Tongue (tissue), 2 donors: ENCODE measurements around the gene MYL10. TPM values are rescaled to one million over a fixed set of nuclear protein-coding genes. Genes with fewer than 3 reads are reported as not detected.
"Not testable (repeated sequence)": the region's sequence is repeated elsewhere in the genome, so short reads cannot be mapped to it uniquely, and the experiment has no call there.

ENCODE experiments used
- DNase-seq: peaks from one replicate; pipeline ENCODE4 v3.0.0-alpha.2; 2015
- total RNA-seq: library from RNA; depleted of rRNA; stranded (reverse); fragments of >200 nt; gene quantifications from one replicate; pipeline ENCODE4 v1.2.3, GENCODE V29; 2014

MYL10 gene
- total RNA-seq, 1 donor from 2014 or later, result 20.9 TPM

DNA sequence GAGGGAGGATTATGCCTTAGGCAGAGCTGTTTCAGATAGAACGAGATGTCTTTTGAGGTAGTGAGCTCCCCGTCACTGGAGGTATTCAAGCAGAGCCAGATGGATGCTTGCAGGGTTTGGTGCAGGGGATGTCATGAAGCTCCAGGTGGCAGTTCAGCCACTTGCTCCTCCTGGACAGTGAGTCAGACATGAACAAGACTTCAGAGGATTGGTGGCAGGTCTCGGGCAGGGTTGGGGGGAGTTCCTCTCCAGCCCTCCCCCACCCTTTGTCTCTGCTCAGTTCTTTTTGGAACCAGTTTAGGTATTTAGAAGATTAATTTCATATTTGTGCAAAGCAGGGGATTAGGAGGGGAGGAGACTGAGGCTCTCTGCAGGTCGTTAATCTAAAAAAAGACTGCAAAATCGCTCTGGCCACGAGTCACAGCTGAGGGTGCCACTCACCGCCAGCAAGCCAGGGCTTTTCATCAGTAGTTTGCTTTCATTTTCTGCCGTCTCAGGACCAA lies 21.5 kb upstream of the MYL10 start:
- peak; percentile 59 for DNase-seq

GRCh38 chr7:101647876-101648275 lies 18.8 kb upstream of the MYL10 start:
- DNase-seq, result not testable (repeated sequence)

DNA sequence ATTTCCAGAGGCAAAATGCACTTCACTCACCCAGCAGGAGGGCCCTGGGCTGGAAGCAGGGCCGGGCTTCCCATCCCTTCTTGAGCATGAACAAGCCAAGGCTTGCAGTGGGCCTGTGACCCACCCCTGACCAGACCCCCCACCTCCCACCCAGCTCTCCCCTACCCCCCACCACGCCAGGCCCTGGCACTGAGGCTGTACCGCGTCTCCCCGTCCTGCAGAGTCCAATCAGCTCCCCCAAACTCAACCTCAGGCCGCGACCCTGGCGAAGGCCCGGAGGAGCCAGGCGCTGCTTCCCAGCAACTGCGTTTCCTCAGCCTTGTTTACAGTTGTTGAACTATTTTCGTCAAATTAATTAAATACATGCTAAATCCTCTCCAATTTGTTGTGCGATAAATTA lies 16.9 kb upstream of the MYL10 start:
- DNase-seq, result no peak

GRCh38 chr7:101644879-101645278 lies 15.8 kb upstream of the MYL10 start:
- no peak for DNase-seq

DNA sequence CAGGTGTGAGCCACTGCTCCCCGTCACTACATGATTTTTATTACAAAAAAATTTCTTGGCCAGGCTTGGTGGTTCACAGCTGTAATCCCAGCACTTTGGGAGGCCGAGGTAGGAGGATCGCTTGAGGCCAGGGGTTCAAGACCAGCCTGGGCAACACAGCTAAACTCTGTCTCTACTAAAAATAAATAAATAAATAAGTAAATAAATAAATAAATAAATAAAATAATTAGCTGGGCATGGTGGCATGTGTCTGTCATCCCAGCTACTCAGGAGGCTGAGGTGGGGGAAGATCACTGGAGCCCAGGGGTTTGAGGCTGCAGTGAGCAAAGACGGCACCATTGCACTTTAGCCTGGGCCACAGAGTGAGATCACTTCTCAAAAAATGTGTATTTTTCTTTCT lies 10.0 kb upstream of the MYL10 start:
- DNase-seq, result not testable (repeated sequence)

- no peak for DNase-seq
Measured at GRCh38 chr7:101636822-101637623, 7.9 kb upstream of the MYL10 start.

DNA sequence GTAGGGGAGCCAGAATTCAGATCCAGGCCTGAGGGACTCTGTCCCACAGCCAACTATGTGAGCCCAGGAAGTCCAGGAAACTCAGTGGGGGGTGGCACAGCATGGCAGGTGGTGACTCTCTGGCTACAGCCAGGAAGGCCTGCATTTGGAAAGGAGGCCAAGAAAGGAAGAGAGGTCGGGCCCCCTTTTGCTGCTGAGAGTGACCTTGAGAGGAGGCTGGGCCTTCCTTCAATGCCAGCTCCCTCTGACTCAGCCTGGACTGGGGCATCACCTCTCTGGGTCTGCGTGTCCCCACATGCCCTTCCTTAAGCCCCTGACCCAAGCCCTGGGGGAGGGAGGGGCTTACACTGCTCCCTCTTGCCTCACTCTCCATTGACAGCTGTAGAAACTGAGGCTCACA lies 6.4 kb upstream of the MYL10 start:
- no peak for DNase-seq

- DNase-seq, result no peak
Measured at GRCh38 chr7:101634196-101634717, 5.2 kb upstream of the MYL10 start.

DNA sequence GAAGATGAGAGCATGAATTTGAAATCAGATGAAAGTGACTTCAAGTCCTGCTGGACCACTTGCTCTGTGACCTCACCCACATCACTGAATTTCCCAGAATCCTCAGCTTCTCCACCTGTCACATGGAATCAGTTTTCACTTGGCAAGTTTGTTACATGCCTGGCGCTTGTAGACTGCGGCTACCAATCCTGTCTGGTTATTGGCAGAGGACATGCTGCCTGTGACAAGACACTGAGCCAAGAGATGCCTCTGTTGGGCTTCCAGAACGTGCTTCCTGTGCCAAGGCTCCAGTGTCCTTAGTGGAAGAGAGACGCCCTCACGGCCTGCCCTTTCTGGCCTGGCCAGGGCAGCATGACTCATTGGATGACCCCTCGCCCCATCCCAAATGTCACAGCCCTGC lies 4.4 kb upstream of the MYL10 start:
- peak; percentile 92 for DNase-seq

- no peak for DNase-seq
Measured at GRCh38 chr7:101632641-101633040, 3.5 kb upstream of the MYL10 start.

- DNase-seq, result no peak
Measured at GRCh38 chr7:101631224-101631714, 2.2 kb upstream of the MYL10 start.

DNA sequence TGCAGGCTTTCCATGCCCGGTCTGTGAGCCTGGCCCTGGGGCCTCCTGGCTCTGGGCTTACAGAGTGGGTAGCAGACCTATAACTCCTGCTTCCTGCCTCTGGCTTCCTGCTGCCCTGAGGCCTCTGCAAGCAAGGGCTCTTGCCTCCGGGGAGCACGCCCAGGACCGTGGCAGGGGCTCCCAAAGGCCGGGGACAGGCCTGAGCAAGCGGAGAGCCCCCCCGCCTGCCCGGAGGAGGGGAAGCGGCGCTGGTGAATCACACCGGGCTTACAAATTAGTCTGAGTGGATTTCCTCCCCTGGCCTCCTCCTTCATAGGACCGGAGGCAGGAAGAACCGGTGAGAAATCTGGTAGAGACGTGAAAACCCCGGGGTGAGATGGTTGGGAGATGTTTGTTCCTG lies 1.5 kb upstream of the MYL10 start:
- DNase-seq, result no peak

GRCh38 chr7:101628522-101628921 lies 574 bp downstream of the MYL10 start:
- DNase-seq, result peak; percentile 96

DNA sequence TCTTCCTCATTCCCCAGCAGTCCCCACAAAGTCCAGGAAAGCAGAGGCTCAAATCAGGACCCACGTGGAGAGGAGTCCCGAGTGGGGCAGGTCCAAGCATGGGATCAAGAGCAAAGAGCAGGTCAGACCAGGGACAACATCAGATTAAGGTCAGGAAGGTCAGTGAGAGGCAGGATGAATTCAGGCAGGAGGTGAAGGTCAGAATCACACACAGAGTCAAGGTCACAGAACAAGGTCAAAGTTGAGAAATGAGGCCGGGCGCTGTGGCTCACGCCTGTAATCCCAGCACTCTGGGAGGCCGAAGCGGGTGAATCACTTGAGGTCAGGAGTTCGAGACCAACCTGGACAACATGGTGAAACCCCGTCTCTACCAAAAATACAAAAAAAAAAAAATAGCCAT lies 2.3 kb downstream of the MYL10 start:
- no peak for DNase-seq

DNA sequence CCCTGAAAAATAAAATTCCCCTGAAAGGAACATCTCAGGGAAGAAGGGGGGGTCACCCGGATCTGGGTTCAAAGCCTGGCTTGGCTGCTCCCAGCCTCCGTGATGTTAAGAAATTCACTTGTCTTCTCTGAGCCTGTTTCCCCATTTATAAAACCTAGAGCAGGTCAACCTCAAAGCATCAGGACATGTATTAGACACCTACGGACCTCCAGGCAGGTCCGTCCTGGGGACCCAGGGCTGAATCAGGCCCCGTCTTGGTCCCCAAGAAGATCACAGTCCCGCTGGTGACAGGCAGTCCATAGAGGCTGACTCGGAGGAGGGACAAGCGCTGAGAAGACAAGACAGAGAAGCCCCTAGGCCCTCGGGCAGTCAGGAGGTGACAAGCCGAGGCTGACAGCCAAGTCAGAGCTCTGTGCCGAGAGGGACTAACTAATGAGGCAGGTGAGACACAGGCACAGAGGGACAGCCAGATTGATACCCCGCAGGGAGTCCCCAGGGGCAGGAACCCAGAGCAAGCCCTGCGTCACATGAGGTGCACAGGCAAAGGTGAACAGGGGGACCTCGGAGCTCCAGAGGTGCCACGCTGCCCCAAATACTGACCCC lies 2.9 kb downstream of the MYL10 start:
- DNase-seq, result no peak

DNA sequence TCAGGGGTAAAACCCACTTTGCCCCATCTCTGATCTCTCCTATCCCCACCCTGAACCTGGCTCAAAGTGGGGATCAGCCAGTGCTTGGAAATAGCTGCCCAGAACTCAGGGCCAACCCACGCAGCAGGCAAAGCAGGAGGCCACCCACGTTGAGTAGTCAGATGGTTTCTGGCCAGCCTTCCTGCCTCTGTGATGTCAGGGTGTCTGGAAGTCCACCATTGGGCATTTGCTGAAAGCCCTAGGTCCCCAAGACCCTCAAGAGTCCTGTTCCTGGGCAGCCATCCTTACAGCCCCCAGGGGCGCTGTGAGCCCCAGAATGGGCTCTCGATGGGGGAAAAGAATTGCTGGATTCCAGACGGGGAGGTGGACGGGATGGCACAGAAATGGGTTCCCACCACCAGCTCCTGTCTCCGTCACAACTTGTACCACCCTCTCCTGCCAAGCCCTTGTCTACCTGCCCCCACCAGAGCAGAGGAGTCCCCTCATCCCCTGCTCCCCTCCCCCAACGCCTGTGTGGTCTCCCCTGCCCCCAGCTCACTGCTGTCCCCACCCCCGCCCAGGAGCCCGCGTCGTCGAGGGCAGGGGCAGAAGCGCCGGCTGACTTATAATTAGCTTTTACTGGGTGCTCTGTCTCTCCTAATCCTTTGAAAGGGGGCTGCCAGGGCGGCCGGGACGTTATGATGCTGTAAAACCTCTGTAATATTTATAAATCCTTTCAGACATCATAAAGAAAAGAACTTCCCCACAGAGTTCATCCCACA lies 3.9 kb downstream of the MYL10 start:
- peak; percentile 52 for DNase-seq

GRCh38 chr7:101624246-101625001 lies 4.7 kb downstream of the MYL10 start:
- peak; percentile 77 for DNase-seq

GRCh38 chr7:101622609-101623173 lies 6.4 kb downstream of the MYL10 start:
- DNase-seq, result no peak

DNA sequence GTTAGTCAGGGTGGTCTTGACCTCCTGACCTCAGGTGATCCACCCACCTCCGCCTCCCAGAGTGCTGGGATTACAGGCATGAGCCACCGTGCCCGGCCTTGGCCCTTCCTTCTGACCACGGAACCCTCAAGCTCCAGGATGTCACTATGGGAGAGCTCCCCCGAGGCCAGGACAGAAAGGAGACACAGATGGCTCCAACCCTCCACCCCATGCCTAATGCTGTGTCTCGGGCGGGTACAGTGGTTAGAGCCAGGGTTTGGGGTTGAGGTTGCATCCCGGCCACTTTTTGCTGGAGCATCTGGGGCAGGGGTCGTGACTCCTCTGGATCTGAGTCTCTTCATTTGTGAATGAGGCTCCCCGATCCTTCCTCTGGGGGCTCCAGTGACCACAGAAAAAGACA lies 8.1 kb downstream of the MYL10 start:
- DNase-seq, result no peak

- DNase-seq, result no peak
Measured at GRCh38 chr7:101620395-101620794, 8.7 kb downstream of the MYL10 start.

- DNase-seq, result no peak
Measured at GRCh38 chr7:101618916-101619315, 10.2 kb downstream of the MYL10 start.
